ENCODE measurements around the gene MUSK.
"Not testable (repeated sequence)": the region's sequence is repeated elsewhere in the genome, so short reads cannot be mapped to it uniquely, and the experiment has no call there.

The MUSK gene

GRCh38 chr9:110691002-110691549 is 22.5 kb downstream of the MUSK start:
- no peak for DNase-seq (ENCODE audit: extremely low read depth in 1 of 2, low read depth in 1 of 2)

- DNase-seq (ENCODE audit: extremely low read depth in 1 of 2, low read depth in 1 of 2) = not testable (repeated sequence)
Measured at GRCh38 chr9:110695846-110696245, 27.3 kb downstream of the MUSK start.

GRCh38 chr9:110700953-110701352 is 32.4 kb downstream of the MUSK start:
- DNase-seq (ENCODE audit: extremely low read depth in 1 of 2, low read depth in 1 of 2) = no peak

- no peak for DNase-seq (ENCODE audit: extremely low read depth in 1 of 2, low read depth in 1 of 2)
Measured at GRCh38 chr9:110703669-110704068, 35.1 kb downstream of the MUSK start.

GRCh38 chr9:110707419-110707818 is 38.8 kb downstream of the MUSK start:
- DNase-seq (ENCODE audit: extremely low read depth in 1 of 2, low read depth in 1 of 2) = no peak

- no peak for DNase-seq (ENCODE audit: extremely low read depth in 1 of 2, low read depth in 1 of 2)
Measured at GRCh38 chr9:110710420-110710819, 41.8 kb downstream of the MUSK start.

GRCh38 chr9:110712955-110713354 is 44.4 kb downstream of the MUSK start:
- no peak for DNase-seq (ENCODE audit: extremely low read depth in 1 of 2, low read depth in 1 of 2)

GRCh38 chr9:110714314-110714713 is 45.7 kb downstream of the MUSK start:
- no peak for DNase-seq (ENCODE audit: extremely low read depth in 1 of 2, low read depth in 1 of 2)

- DNase-seq (ENCODE audit: extremely low read depth in 1 of 2, low read depth in 1 of 2) = no peak
Measured at GRCh38 chr9:110728058-110728457, 59.5 kb downstream of the MUSK start.

GRCh38 chr9:110729641-110730040 is 61.0 kb downstream of the MUSK start:
- DNase-seq (ENCODE audit: extremely low read depth in 1 of 2, low read depth in 1 of 2) = no peak

GRCh38 chr9:110731437-110732028 is 62.9 kb downstream of the MUSK start:
- no peak for DNase-seq (ENCODE audit: extremely low read depth in 1 of 2, low read depth in 1 of 2)

GRCh38 chr9:110738982-110739381 is 70.4 kb downstream of the MUSK start:
- DNase-seq (ENCODE audit: extremely low read depth in 1 of 2, low read depth in 1 of 2) = no peak

- no peak for DNase-seq (ENCODE audit: extremely low read depth in 1 of 2, low read depth in 1 of 2)
Measured at GRCh38 chr9:110742741-110743371, 74.3 kb downstream of the MUSK start.

GRCh38 chr9:110744715-110745384 is 76.3 kb downstream of the MUSK start:
- DNase-seq (ENCODE audit: extremely low read depth in 1 of 2, low read depth in 1 of 2) = no peak

GRCh38 chr9:110745676-110746075 is 77.1 kb downstream of the MUSK start:
- DNase-seq (ENCODE audit: extremely low read depth in 1 of 2, low read depth in 1 of 2) = no peak

- DNase-seq (ENCODE audit: extremely low read depth in 1 of 2, low read depth in 1 of 2) = no peak
Measured at GRCh38 chr9:110746211-110746930, 77.8 kb downstream of the MUSK start.

- no peak for DNase-seq (ENCODE audit: extremely low read depth in 1 of 2, low read depth in 1 of 2)
Measured at GRCh38 chr9:110748251-110748893, 79.8 kb downstream of the MUSK start.

GRCh38 chr9:110750272-110750671 is 81.7 kb downstream of the MUSK start:
- DNase-seq (ENCODE audit: extremely low read depth in 1 of 2, low read depth in 1 of 2) = no peak

GRCh38 chr9:110751971-110752370 is 83.4 kb downstream of the MUSK start:
- DNase-seq (ENCODE audit: extremely low read depth in 1 of 2, low read depth in 1 of 2) = no peak

GRCh38 chr9:110752766-110753165 is 84.2 kb downstream of the MUSK start:
- no peak for DNase-seq (ENCODE audit: extremely low read depth in 1 of 2, low read depth in 1 of 2)

- no peak for DNase-seq (ENCODE audit: extremely low read depth in 1 of 2, low read depth in 1 of 2)
Measured at GRCh38 chr9:110753731-110754231, 85.2 kb downstream of the MUSK start.
